ENCODE data around the gene TMEM190.

Gene TMEM190

GRCh38 chr19:55368701-55369563 is 7.7 kb upstream of the TMEM190 start:
- in situ Hi-C loops (cut with HindIII; ENCODE audit: low sequenced_read_pairs) = no loop called here

DNA sequence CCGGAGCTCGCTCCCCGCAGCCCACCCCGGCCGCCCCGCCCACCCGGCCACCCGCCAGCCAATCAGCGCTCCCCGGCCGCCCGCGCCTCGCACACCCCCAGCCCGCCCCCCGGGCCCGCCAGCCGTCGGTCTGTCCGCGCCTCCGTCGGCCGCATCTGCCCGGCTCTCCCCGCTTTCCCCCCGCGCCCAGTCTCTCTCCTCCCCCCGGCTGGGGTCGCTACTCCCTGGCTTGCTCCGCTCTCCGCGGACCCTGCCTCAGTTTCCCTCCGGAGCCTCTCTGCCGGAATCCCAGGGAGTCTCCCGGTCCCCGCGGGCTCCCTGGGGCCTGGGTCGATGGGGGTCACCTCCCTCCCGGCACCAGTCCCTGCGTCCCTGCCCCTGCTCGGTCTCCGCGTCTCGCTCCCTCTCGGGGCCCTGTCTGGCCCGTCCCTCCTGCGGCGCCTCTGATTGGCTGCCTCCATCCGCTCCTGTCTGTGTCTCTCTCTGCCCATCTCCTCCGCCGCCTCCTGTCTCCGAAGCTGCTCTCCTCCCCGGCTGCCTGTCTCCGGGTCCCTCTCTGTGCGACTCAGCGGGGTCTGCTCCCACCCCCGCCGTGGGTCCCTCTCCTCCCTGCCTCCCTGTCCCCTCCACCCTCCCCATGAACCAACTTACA is 6.8 kb upstream of the TMEM190 start:
- in situ Hi-C loops (cut with HindIII; ENCODE audit: low sequenced_read_pairs) = no loop called here

GRCh38 chr19:55370305-55370988 is 6.2 kb upstream of the TMEM190 start, which contains the start of gene IL11:
Gene IL11 (minus strand): TSS chr19:55370463. CDS start chr19:55370310, 153 bp downstream.
- in situ Hi-C loops (cut with HindIII; ENCODE audit: low sequenced_read_pairs) = no loop called here

DNA sequence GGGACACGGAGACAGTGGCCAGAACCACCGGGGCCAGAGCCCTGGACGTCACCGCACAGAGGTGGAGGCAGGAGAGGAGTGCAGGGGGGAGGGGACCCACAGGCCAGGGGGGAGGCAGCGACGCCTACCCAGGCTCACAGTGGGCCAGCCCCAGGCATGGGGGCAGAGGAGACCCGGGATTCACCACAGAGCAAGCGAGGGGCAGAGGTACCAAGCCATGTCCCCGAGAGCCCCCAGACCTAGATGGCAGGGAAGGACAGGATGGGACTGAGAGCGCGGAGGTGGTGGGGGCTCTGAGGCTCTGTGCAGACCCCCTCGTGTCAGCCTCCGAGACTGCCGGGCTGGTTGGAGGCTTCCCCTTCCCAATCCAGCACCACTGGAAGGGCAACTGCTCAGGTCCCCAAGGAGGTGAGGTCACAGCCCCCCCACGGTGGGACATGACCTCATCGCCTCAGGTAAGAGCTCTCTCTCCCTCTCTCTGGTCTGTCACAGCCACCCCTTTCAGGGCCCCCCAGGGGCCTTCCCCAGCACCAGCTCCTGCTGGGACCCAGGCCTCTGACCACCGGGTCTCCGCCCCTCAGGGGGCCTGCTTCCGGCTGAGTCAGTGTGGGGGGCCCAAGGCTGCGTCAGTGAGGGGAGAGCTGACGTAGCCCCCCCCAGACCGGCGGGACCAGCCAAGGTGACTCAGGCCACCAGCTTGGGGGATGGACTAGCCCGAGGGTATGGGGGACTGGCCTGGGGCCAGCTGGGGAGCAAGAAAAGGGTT is 4.1 kb upstream of the TMEM190 start:
- in situ Hi-C loops (cut with HindIII; ENCODE audit: low sequenced_read_pairs) = no loop called here

- in situ Hi-C loops (cut with HindIII; ENCODE audit: low sequenced_read_pairs) = no loop called here
These were observed 3.2 kb upstream of the TMEM190 start for GRCh38 chr19:55373306-55373992.

- in situ Hi-C loops (cut with HindIII; ENCODE audit: low sequenced_read_pairs) = no loop called here
These were observed 2.5 kb upstream of the TMEM190 start for GRCh38 chr19:55373993-55374757.

- in situ Hi-C loops (cut with HindIII; ENCODE audit: low sequenced_read_pairs) = no loop called here
These were observed 918 bp downstream of the TMEM190 start for GRCh38 chr19:55377356-55378131.

DNA sequence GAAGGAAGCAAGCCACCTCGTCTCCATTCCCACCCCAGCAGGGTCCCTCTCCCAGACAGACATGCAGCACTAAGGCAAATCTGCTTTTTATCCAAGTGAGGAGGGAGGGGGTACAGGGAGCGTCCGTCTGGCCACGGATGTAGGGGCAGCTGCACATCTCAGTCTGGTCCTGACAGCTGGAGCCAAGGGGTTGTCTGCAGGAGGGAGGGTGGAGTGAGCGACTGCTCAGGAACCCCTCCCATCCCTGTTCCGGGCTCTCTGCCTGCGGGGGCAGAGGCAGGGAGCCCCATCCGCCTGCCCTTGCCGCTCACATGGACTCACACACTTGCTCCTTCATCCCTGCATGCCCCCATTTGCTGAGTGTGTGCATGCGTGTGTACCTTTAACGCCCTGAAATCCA is 2.5 kb downstream of the TMEM190 start:
- in situ Hi-C loops (cut with HindIII; ENCODE audit: low sequenced_read_pairs) = no loop called here

DNA sequence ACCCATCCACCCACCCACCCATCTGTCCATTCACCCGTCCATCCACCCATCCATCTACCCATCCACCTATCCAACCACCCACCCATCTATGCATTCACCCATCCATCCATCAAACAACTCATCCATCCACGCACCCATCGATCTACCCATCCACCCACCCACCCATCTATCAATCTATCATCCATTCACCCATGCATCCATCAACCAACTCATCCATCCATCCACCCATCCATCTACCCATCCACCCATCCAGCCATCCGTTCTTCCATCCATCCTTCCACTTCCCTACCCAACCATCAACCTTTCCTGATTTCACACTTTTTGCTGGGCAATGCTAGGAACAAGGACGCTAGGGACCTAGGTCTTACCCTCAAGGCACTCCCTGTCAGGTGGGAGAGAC is 5.4 kb downstream of the TMEM190 start:
- in situ Hi-C loops (cut with HindIII; ENCODE audit: low sequenced_read_pairs) = no loop called here

DNA sequence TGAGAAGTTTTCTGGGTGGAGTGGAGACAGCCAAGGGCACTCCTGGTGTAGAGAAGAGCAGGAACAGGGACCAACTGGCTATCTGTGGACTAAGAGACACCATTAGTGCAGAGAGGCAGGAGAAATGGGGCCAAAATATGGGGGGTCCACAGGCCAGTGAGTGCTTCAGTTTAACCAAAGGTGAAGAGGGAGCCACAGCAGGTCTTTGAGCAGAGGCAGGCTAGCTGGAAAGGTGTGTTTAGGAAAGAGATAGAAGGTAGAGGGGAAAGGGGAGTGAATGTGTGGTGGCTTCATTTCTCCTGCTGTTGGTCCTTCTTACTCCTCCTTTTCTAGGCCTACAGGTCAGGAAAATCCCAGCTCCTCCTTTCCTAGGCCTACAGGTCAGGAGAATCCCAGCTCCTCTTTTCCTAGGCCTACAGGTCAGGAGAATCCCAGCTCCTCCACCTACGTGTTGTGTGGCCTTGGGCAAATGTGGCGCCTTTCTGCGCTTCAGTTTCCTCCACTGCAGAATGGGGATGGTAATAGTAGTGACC is 6.0 kb downstream of the TMEM190 start:
- in situ Hi-C loops (cut with HindIII; ENCODE audit: low sequenced_read_pairs) = no loop called here

DNA sequence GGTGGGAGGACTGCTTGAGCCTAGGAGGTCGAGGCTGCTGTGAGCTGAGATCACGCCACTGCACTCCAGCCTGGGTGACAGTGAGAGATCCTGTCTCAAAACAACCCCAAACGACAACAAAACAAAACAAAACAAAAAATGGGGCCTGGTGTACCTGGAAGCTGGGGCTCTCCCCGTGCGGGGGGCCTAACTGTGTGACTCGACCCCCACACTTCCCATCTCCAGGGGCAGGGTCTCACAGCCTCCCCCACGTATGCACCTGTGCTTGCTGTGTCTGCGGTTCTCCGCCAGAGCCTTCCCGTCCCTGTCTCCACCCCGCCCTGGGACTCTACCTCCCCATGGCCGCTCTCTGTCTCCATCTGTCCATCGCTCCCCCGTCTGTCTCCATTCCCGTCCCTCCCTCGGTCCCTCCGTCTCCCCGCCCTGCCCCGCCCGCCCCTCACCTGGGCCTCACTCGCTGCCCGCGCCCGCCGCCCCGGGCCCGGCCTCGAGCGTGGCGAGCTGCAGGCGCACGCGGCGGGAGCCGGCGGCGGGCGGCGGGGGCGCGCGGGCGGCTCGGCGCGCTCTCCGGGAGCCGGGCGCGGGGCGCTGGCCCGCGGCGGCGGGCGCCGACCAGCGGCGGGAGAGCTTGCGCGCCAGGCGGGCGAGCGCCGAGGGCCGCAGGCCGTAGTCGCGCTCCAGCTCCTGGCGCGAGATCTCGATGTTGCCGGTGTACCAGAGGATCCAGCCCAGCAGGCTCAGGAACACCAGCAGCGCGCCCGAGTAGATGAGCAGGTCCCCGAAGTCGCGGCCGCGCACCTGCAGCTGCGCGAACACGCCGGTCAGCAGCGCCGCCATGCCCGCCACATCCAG is 6.9 kb downstream of the TMEM190 start:
- in situ Hi-C loops (cut with HindIII; ENCODE audit: low sequenced_read_pairs) = no loop called here

- in situ Hi-C loops (cut with HindIII; ENCODE audit: low sequenced_read_pairs) = no loop called here
These were observed 7.7 kb downstream of the TMEM190 start, which contains the start of gene TMEM238 for GRCh38 chr19:55384131-55384919. Gene TMEM238 (minus strand): TSS chr19:55384292. CDS start chr19:55384259, 33 bp downstream.

DNA sequence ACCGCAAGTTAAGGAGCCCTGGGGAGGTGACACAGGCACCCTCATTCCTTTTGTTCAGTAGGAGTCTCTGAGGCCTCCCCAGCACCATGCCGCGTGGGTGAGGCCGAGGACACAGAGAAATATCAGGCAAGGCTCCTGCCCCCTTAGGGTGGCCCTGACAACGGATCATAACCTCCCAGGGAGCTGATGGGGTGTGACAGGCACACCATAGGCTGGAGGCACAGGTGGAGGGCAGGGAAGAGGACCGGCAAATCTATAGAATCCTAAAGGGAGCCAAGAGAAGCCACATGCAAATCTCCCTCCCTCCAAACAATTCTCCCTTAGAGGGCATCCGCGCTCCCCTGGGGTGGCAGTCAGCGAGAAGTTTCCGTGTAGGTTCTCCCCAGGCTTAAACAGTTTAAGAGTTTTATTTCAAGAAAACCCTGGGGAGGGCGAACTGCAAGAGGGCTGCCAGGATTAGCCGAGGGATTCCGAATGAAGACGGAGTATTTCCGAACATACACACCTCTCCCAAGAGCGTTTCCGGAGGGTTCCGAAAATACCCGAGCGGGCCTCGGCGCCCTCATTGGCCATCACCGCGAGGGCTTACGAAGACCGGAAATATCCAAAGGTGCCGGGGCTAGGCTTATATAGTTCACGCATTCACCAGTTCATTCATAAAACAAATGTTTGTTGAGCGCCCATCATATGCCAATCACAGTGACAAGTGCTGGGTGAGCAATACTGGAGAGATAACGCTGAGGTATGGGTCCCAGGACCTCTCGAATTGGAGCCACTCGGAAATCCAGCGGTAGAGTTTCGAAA is 8.5 kb downstream of the TMEM190 start:
- in situ Hi-C loops (cut with HindIII; ENCODE audit: low sequenced_read_pairs) = no loop called here

- in situ Hi-C loops (cut with HindIII; ENCODE audit: low sequenced_read_pairs) = no loop called here
These were observed 9.3 kb downstream of the TMEM190 start, which contains the start of gene RPL28 for GRCh38 chr19:55385724-55386492. Gene RPL28 (plus strand): TSS chr19:55385932. CDS start chr19:55386358, 426 bp downstream.

GRCh38 chr19:55386493-55386971 is 9.9 kb downstream of the TMEM190 start:
- in situ Hi-C loops (cut with HindIII; ENCODE audit: low sequenced_read_pairs) = no loop called here

Data from endothelial cell of hepatic sinusoid (primary cell).